ENCODE data around the gene CABLES2.

DNA sequence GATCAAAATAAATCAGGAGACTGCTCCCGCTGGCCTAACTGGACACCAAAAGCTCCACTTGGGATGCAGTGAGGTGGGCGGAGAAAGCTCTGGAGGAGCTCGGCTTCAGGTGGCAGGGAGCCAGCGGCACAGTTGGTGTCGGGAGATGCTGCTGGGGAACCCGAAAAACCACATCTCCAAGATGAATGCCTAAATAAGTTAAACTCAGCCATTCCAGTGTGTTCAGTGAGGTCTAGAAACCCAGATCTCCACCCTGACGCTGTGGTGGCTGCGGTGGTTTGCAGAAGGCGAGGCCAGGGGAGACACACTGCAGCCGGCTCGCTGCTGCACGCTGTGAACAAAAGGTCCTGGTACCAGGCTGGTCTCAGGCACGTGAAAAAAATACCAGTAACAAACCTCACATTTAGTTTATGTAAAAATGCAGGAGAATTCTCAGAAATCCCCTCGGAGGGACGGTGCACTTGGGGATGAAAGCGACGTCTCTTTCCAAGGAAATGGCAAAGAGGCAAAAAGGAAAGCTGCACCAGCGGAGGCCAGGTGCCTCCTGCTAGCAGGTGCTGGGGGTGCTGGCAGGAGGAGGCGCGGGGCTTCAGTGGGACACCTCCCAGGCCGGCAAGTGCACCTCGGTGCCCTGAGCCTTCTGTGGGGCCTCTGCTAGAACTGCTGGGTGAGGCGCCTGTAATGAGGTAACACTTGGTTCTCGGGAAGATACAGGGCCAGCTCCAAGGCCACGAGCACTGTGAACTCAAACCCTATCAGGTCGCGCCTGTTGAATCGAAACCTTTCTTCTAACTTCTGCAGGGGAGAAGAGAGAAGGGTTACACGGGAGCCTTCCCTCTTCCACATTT lies 16.5 kb downstream of the CABLES2 start:
- TF ChIP-seq, protein P1, sequence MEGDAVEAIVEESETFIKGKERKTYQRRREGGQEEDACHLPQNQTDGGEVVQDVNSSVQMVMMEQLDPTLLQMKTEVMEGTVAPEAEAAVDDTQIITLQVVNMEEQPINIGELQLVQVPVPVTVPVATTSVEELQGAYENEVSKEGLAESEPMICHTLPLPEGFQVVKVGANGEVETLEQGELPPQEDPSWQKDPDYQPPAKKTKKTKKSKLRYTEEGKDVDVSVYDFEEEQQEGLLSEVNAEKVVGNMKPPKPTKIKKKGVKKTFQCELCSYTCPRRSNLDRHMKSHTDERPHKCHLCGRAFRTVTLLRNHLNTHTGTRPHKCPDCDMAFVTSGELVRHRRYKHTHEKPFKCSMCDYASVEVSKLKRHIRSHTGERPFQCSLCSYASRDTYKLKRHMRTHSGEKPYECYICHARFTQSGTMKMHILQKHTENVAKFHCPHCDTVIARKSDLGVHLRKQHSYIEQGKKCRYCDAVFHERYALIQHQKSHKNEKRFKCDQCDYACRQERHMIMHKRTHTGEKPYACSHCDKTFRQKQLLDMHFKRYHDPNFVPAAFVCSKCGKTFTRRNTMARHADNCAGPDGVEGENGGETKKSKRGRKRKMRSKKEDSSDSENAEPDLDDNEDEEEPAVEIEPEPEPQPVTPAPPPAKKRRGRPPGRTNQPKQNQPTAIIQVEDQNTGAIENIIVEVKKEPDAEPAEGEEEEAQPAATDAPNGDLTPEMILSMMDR (IDR thresholded peaks at IDR 0.05 in 2 of 3, conservative IDR thresholded peaks at IDR 0.05 in 1 of 3; ENCODE audit: control insufficient read depth in 2 of 3, extremely low read depth in 1 of 3, insufficient read depth in 1 of 3, low read depth in 3 of 3, low read length in 3 of 3): no peak
- TF ChIP-seq POLR2A (IDR thresholded peaks at IDR 0.05; ENCODE audit: low read depth, low read length) (peak; percentile 42), TARDBP (IDR thresholded peaks at IDR 0.05; ENCODE audit: borderline replicate concordance) (no peak), MEF2A (IDR thresholded peaks at IDR 0.05; ENCODE audit: insufficient read depth, low read depth, low read length) (no peak), TCF7 (IDR thresholded peaks at IDR 0.05; ENCODE audit: borderline replicate concordance) (no peak), CHD1 (IDR thresholded peaks at IDR 0.05; ENCODE audit: low read depth, low read length) (no peak), SIN3A (IDR thresholded peaks at IDR 0.05; ENCODE audit: low read depth, low read length) (no peak), SIX5 (IDR thresholded peaks at IDR 0.05; ENCODE audit: low read depth, low read length, severe bottlenecking) (no peak), ZNF384 (IDR thresholded peaks at IDR 0.05; ENCODE audit: borderline replicate concordance, low read depth, low read length) (no peak), ZZZ3 (IDR thresholded peaks at IDR 0.05; ENCODE audit: control insufficient read depth, insufficient read length, low read depth) (no peak)
- TF ChIP-seq, protein P2, sequence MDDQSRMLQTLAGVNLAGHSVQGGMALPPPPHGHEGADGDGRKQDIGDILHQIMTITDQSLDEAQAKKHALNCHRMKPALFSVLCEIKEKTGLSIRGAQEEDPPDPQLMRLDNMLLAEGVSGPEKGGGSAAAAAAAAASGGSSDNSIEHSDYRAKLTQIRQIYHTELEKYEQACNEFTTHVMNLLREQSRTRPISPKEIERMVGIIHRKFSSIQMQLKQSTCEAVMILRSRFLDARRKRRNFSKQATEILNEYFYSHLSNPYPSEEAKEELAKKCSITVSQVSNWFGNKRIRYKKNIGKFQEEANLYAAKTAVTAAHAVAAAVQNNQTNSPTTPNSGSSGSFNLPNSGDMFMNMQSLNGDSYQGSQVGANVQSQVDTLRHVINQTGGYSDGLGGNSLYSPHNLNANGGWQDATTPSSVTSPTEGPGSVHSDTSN (IDR thresholded peaks at IDR 0.05; ENCODE audit: insufficient replicate concordance, low read depth, low read length): no peak
